Type B pancreatic cell (in vitro differentiated cells): Measurements from ENCODE around the gene FHL2. TPM values are rescaled to one million over a fixed set of nuclear protein-coding genes. Genes with fewer than 3 reads are reported as not detected.

Experiments
- DNase-seq: peaks from one replicate; pipeline ENCODE4 v3.0.0; 2021; ENCODE audit warnings: mixed read lengths; ENCODE audit not compliant: unreplicated experiment; ENCODE audit errors: extremely low spot score
- H3K27ac Mint-ChIP-seq: 2 replicates; pipeline ENCODE4 v1.8.0; 2021; ENCODE audit warnings: mild to moderate bottlenecking, mixed read lengths
- H3K27me3 Mint-ChIP-seq: 2 replicates; pipeline ENCODE4 v1.8.0; 2021; ENCODE audit warnings: mixed read lengths
- H3K36me3 Mint-ChIP-seq: 2 replicates; pipeline ENCODE4 v1.8.0; 2021; ENCODE audit warnings: mixed read lengths
- H3K4me1 Mint-ChIP-seq: one replicate; pipeline ENCODE4 v1.8.0; 2021; ENCODE audit warnings: mixed read lengths; ENCODE audit not compliant: unreplicated experiment
- H3K4me3 Mint-ChIP-seq: 2 replicates; pipeline ENCODE4 v1.8.0; 2021; ENCODE audit warnings: mild to moderate bottlenecking, mixed read lengths
- H3K9me3 Mint-ChIP-seq: 2 replicates; pipeline ENCODE4 v1.8.0; 2021; ENCODE audit warnings: mixed read lengths
- CTCF ChIP-seq: fragments of 200-600 bp; sonication (generic); conservative IDR thresholded peaks from 2 replicates; pipeline ENCODE4 v1.5.0; 2021; ENCODE audit warnings: antibody characterized with exemption, mild to moderate bottlenecking
- total RNA-seq: library from RNA; stranded (reverse); gene quantifications from 2 replicates; pipeline ENCODE4 v1.2.1, GENCODE V29; 2021; ENCODE audit warnings: low replicate concordance

The FHL2 gene
- total RNA-seq, 1 donor from 2014 or later: 21.9 TPM

DNA sequence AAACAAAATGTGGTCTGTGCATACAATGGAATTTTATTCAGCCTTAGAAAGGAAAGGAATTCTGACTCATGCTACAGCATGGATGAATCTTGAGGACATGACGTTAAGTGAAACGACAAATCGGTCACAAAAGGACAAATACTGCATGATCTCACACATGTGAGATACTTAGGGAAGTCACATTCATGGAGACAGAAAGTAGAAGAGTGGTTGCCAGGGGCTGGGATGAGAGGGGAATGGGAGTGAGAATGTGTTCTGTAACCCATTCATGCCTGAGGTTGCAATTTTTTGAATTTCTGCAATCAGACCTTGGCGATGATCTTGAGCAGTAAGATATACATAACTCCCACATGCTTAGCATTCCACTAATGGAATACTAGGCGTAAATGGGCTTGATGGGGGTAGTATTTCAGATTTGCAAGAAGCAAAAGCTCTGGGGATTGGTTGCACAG lies 22.0 kb downstream of the FHL2 start:
- Mint-ChIP-seq H3K4me3 (no peak overlapping the region), H3K9me3 (no peaks in the 10 kb centered on the region), H3K27me3 (no peaks in the 10 kb centered on the region), H3K27ac (no peak overlapping the region), H3K36me3 (peaks cover 34% of the 10 kb centered on the region), H3K4me1 (peaks cover 38% of the 10 kb centered on the region)
- no peak for TF ChIP-seq CTCF
- DNase-seq: no peak

GRCh38 chr2:105376010-105376409 lies 22.8 kb downstream of the FHL2 start:
- DNase-seq: no peak
- no peak for TF ChIP-seq CTCF
- Mint-ChIP-seq H3K4me3 (no peak overlapping the region), H3K36me3 (peaks cover 34% of the 10 kb centered on the region), H3K27ac (no peak overlapping the region), H3K4me1 (peaks cover 46% of the 10 kb centered on the region), H3K27me3 (no peaks in the 10 kb centered on the region), H3K9me3 (no peaks in the 10 kb centered on the region)

DNA sequence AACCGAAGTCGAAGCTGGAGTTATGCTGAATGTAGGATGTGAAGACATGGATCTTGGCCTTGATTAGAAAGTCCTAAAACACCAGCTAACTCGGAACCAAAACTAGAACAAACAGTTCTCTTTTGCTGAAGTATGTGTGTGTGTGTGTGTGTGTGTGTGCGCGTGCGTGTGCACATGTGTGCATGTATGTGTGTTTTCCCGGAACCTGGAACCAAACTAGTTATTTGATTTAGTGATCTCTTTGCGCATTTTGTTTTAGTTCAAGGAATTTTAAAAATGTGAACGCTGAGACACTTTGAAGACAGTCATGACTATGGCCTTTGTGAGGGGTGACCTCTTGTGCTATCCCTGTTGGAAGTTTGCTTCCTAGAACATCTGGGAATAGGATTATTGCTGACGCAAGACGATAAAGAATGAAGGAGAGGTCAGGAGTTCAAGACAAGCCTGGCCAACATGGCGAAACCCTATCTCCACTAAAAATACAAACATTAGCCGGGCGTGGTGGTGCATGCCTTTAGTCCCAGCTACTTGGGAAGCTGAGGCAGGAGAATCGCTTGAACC lies 23.8 kb downstream of the FHL2 start:
- no peak for TF ChIP-seq CTCF
- Mint-ChIP-seq H3K27me3 (no peaks in the 10 kb centered on the region), H3K36me3 (peaks cover 34% of the 10 kb centered on the region), H3K27ac (peak overlapping the region; percentile 44), H3K9me3 (no peaks in the 10 kb centered on the region), H3K4me1 (peaks cover 49% of the 10 kb centered on the region), H3K4me3 (no peak overlapping the region)
- DNase-seq: no peak

DNA sequence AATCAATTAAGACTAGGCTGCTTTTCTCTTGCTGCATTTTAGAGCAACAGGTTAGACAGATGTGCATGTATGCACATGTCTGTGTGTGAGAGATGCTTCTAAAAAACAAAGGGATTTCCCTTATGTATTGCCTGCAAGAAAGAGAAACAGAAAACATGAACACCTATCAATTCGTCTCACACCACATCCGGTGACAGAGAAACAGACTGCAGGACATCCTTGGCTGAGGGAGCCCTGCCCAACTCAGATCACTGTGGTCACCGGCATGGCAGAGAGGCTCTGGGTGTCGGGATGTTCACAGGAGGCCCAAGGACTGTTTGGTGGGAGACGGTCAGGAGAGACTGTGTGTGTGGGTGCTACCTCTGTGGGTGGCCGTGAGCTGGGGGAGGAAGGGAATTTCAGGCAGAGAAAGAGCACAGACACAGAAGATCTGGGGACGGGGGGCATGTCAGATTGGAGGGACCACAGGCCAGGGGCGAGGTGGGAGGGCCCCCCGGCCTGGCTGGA lies 24.9 kb downstream of the FHL2 start:
- H3K27ac Mint-ChIP-seq: peak overlapping the region; percentile 81
- no peak for TF ChIP-seq CTCF
- DNase-seq: no peak
- H3K4me3 Mint-ChIP-seq: peak overlapping the region; percentile 41
- H3K27me3 Mint-ChIP-seq: no peaks in the 10 kb centered on the region
- peaks cover 37% of the 10 kb centered on the region for H3K36me3 Mint-ChIP-seq
- H3K4me1 Mint-ChIP-seq: peaks cover 55% of the 10 kb centered on the region
- no peaks in the 10 kb centered on the region for H3K9me3 Mint-ChIP-seq

- DNase-seq: no peak
- Mint-ChIP-seq H3K4me1 (peaks cover 50% of the 10 kb centered on the region), H3K27me3 (no peaks in the 10 kb centered on the region), H3K4me3 (no peak overlapping the region), H3K27ac (no peak overlapping the region), H3K36me3 (peaks cover 37% of the 10 kb centered on the region), H3K9me3 (no peaks in the 10 kb centered on the region)
- TF ChIP-seq CTCF: no peak
Measured at GRCh38 chr2:105373344-105373781, 25.5 kb downstream of the FHL2 start.
